K562 (cell line): Measurements from ENCODE around the gene PLA2G3. TPM values are rescaled to one million over a fixed set of nuclear protein-coding genes. Genes with fewer than 3 reads are reported as not detected.

Source experiments
- ATAC-seq: fragments of 200-7000 bp; cut with Tn5 transposase; 3 replicates; pipeline ENCODE4 v1.9.1; 2020; ENCODE audit warnings: moderate library complexity
- BruUV-seq: library from RNA; stranded (reverse); fragments of 400-500 nt; replicated peaks from 2 replicates; lab custom pipeline; 2021; lab: Mats Ljungman, UMichigan
- CTCF ChIA-PET: fragments of 300-600 bp; formaldehyde crosslinking; extraction: SDS; loops from one replicate; lab custom pipeline; 2021; ENCODE audit warnings: low intra/inter-chr PET ratio; lab: Yijun Ruan, JAX
- POLR2A ChIA-PET: fragments of 300-600, 350-650 bp; sonication (Branson Sonifier 250); formaldehyde crosslinking; extraction: SDS; loops from one replicate; lab custom pipeline; 2021; ENCODE audit warnings: antibody characterized with exemption, inconsistent platforms; lab: Yijun Ruan, JAX
- DNase-seq, 4 experiments: peaks; one replicate each; pipeline versions ENCODE4 v3.0.0 to v3.0.0-alpha.2; 2011 to 2018; ENCODE audit warnings: low spot score in 3 of 4, mixed read lengths in 3 of 4; ENCODE audit errors: extremely low read depth in 1 of 4
- FAIRE-seq: peaks from 2 replicates; lab custom pipeline; 2011; peaks lifted over from hg19 to GRCh38; lab: Jason Lieb, UNC
- H2AFZ ChIP-seq: 2 replicates; pipeline ENCODE4 v1.6.0; 2011; ENCODE audit warnings: low read depth, low read length, control low read depth, inconsistent platforms
- H3K27ac ChIP-seq: fragments of 200-600 bp; 3 replicates; pipeline ENCODE4 v1.8.0; 2011; ENCODE audit warnings: low read depth, mild to moderate bottlenecking, control low read depth, inconsistent platforms, low read length, moderate library complexity, mixed read lengths; ENCODE audit errors: extremely low read depth
- H3K27me3 ChIP-seq, 2 experiments: fragments of 300-600 bp in 1 of 2; 2 replicates in 1 of 2; 3 replicates in 1 of 2; pipeline versions ENCODE4 v1.6.0 to v1.8.0; 2011; ENCODE audit warnings: inconsistent platforms in 2 of 2, low read length in 2 of 2, mild to moderate bottlenecking in 1 of 2, mixed read lengths in 1 of 2, moderate library complexity in 1 of 2; ENCODE audit not compliant: control insufficient read depth in 2 of 2, insufficient read depth in 2 of 2
- H3K36me3 ChIP-seq: fragments of 300-600 bp; 3 replicates; pipeline ENCODE4 v1.8.0; 2011; ENCODE audit warnings: mild to moderate bottlenecking, low read length, inconsistent platforms; ENCODE audit not compliant: control insufficient read depth, insufficient read depth
- H3K4me1 ChIP-seq, 2 experiments: fragments of 200-600 bp in 1 of 2; replicated peaks in 1 of 2; 2 replicates in 1 of 2; 3 replicates in 1 of 2; pipeline versions ENCODE4 v1.5.1 to v1.8.0; 2011; ENCODE audit warnings: inconsistent platforms in 2 of 2, low read length in 2 of 2, mild to moderate bottlenecking in 1 of 2, mixed read lengths in 1 of 2, moderate library complexity in 1 of 2; ENCODE audit not compliant: control insufficient read depth in 2 of 2, insufficient read depth in 2 of 2
- H3K4me2 ChIP-seq: 2 replicates; pipeline ENCODE4 v1.6.1; 2011; ENCODE audit warnings: low read length, control low read depth, inconsistent platforms, mixed read lengths; ENCODE audit not compliant: insufficient read depth
- H3K4me3 ChIP-seq: fragments of 200-600 bp; sonication (generic), shearing (Covaris generic); 2 replicates; pipeline ENCODE4 v1.5.1; 2016; ENCODE audit warnings: control low read depth, inconsistent platforms
- H3K79me2 ChIP-seq: fragments of 200-600 bp; 3 replicates; pipeline ENCODE4 v1.8.0; 2011; ENCODE audit warnings: low read length, inconsistent platforms; ENCODE audit not compliant: control insufficient read depth, insufficient read depth
- H3K9ac ChIP-seq, 2 experiments: 2 replicates each; pipeline versions ENCODE4 v1.6.0 to v1.6.1; 2011; ENCODE audit warnings: low read depth in 2 of 2, low read length in 2 of 2, control low read depth in 1 of 2, inconsistent platforms in 1 of 2, mild to moderate bottlenecking in 1 of 2, mixed read lengths in 1 of 2; ENCODE audit not compliant: insufficient read depth in 1 of 2
- H3K9me1 ChIP-seq: one replicate; pipeline ENCODE4 v1.6.0; 2011; ENCODE audit warnings: inconsistent platforms, mild to moderate bottlenecking, low read length, moderate library complexity; ENCODE audit not compliant: control insufficient read depth, insufficient read depth
- H3K9me3 ChIP-seq: replicated peaks from 2 replicates; pipeline ENCODE4 v1.5.1; 2011; ENCODE audit warnings: low read depth, low read length, inconsistent platforms; ENCODE audit not compliant: control insufficient read depth, insufficient read depth
- H4K20me1 ChIP-seq: replicated peaks from 2 replicates; pipeline ENCODE4 v1.6.1; 2011; ENCODE audit warnings: low read length, inconsistent platforms, mixed read lengths; ENCODE audit not compliant: control insufficient read depth, insufficient read depth
- EP400 ChIP-seq: fragments of 450-650 bp; IDR thresholded peaks from 2 replicates; pipeline ENCODE4 v1.6.1; 2017; ENCODE audit warnings: antibody characterized with exemption, mild to moderate bottlenecking, moderate library complexity
- FIP1L1 ChIP-seq: fragments of 200-400 bp; formaldehyde crosslinking; IDR thresholded peaks from 2 replicates; pipeline ENCODE4 v1.6.1; 2018; ENCODE audit warnings: mild to moderate bottlenecking, low read depth, low read length; ENCODE audit not compliant: poor library complexity, severe bottlenecking
- GATA2 ChIP-seq: sonication (generic); formaldehyde crosslinking; IDR thresholded peaks from 2 replicates; pipeline ENCODE4 v1.4.0; 2020; ENCODE audit warnings: mild to moderate bottlenecking, missing genetic modification reagents
- NR2F6 ChIP-seq: fragments of 450-650 bp; formaldehyde crosslinking; IDR thresholded peaks from 2 replicates; pipeline ENCODE4 v1.4.0; 2020; ENCODE audit warnings: mild to moderate bottlenecking
- PHTF2 ChIP-seq: fragments of 250-450 bp; sonication (Bioruptor Pico); IDR thresholded peaks from 2 replicates; pipeline ENCODE4 v1.5.0; 2021; ENCODE audit warnings: mild to moderate bottlenecking
- RBM25 ChIP-seq: fragments of 200-400 bp; formaldehyde crosslinking; IDR thresholded peaks from 2 replicates; pipeline ENCODE4 v1.6.1; 2018; ENCODE audit warnings: low read length, low read depth, moderate library complexity; ENCODE audit not compliant: severe bottlenecking
- SREBF1 ChIP-seq: fragments of 150-350 bp; IDR thresholded peaks from 2 replicates; pipeline ENCODE4 v1.6.1; 2014; ENCODE audit warnings: antibody characterized with exemption, low read depth, low read length, borderline replicate concordance
- TAF9B ChIP-seq: fragments of 450-650 bp; IDR thresholded peaks from 2 replicates; pipeline ENCODE4 v1.6.1; 2018; ENCODE audit warnings: mild to moderate bottlenecking; ENCODE audit not compliant: partially characterized antibody
- WHSC1 ChIP-seq: IDR thresholded peaks from one replicate; pipeline ENCODE4 v1.6.1; 2012; ENCODE audit warnings: low read length, control low read depth, inconsistent platforms
- ZNF232 ChIP-seq: sonication (generic); formaldehyde crosslinking; IDR thresholded peaks from 2 replicates; pipeline ENCODE4 v1.8.0; 2022; ENCODE audit warnings: mild to moderate bottlenecking, missing genetic modification reagents
- ZNF766 ChIP-seq: fragments of 200-800 bp; sonication (Bioruptor generic); conservative IDR thresholded peaks from 2 replicates; pipeline ENCODE4 v1.6.1; 2016; ENCODE audit warnings: missing genetic modification characterization, missing compliant biosample characterization
- WGBS: fragments of 100-300 bp; shearing (Covaris generic); methylation state at CpG from one replicate; pipeline ENCODE4 v1.1.6; 2016; ENCODE audit warnings: low coverage, mixed read lengths; ENCODE audit not compliant: insufficient coverage; ENCODE audit errors: missing lambda C conversion rate; 5-methylcytosine and 5-hydroxymethylcytosine counted together
- in situ Hi-C: fragments of 300-500 bp; cut with MboI; formaldehyde crosslinking; loops from 4 replicates; pipeline ENCODE4 v1.15.0; 2018; ENCODE audit warnings: inconsistent platforms, mixed read lengths
- intact Hi-C: fragments of 100-400 bp; cut with micrococcal nuclease; formaldehyde crosslinking; loops from 2 replicates; pipeline ENCODE4 v1.14.2; 2022
- polyA plus RNA-seq, 8 experiments: library from polyadenylated mRNA; depleted of rRNA in 4 of 8; stranded (reverse) in 5 of 8; unstranded in 3 of 8; fragments of >200 nt; fragmentation: Nextera tagmentation in 2 of 8; fragmentation: Illumina TruSeq in 1 of 8; extraction: Ambion mirVana in 2 of 8; extraction: Trizol in 1 of 8; gene quantifications; 2 replicates each; pipeline versions ENCODE4 v1.2.1 to v1.2.3, GENCODE V29; 2011 to 2014; ENCODE audit warnings: inconsistent platforms in 1 of 8, missing spikeins in 1 of 8
- total RNA-seq, 7 experiments: library from RNA; depleted of rRNA in 6 of 7; stranded (reverse); fragments of >200 nt in 6 of 7; fragmentation: Illumina TruSeq in 2 of 7; extraction: Trizol in 2 of 7; gene quantifications; 2 replicates each; pipeline versions ENCODE4 v1.2.1 to v1.2.3, GENCODE V29; 2011 to 2021; ENCODE audit warnings: low replicate concordance in 1 of 7
- TF ChIP-seq, protein P1 (sequence below): fragments of 250-450 bp; sonication (Bioruptor Pico); IDR thresholded peaks from 2 replicates; pipeline ENCODE4 v1.4.0; 2020
- TF ChIP-seq, protein P2 (sequence below): fragments of 450-650 bp; IDR thresholded peaks from 2 replicates; pipeline ENCODE4 v1.7.1; 2018; ENCODE audit warnings: mild to moderate bottlenecking, low read depth; ENCODE audit not compliant: partially characterized antibody

The PLA2G3 gene
- total and polyA plus RNA-seq, 9 of the 15 experiments (the other 6 are each of a cell fraction or from before 2014, with no cell fraction given): 0.18 to 1.4 (median 0.64) TPM

DNA sequence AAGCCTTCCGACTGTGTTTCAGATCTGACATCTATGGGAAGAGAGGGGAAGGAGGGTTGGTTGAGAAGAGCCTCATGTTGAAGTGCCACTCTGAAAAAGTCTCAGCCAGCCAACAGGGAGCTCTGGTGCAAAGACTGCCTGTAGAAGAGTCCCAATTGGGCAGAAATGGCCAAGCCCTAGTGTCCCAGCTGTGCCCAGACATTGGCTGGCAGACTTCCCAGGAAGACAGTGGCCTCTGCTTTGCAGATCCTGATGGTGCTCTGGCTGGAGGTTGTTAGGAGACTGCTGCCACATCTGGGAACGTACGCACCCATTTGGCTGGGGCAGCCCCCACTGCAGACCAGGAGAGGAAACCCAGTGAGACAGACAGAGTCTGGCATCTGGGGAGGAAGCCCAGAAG, 3.2 kb upstream of the PLA2G3 start:
- no peak overlapping the region for H3K4me2 ChIP-seq
- H2AFZ ChIP-seq: no peak overlapping the region
- in situ Hi-C loops: loop anchor here (5.0 kb wide), 1 partner anchor 41 kb away; no protein-coding TSS in a partner anchor
- no peaks in the 10 kb centered on the region; a peak in 1 of 5 replicates for H3K27me3 ChIP-seq
- TF ChIP-seq NR2F6 (CRISPR knock-in tag) (no peak), TAF9B (no peak), EP400 (no peak), ZNF766 (CRISPR knock-in tag) (no peak), SREBF1 (no peak), RBM25 (no peak), FIP1L1 (no peak), PHTF2 (CRISPR knock-in tag) (no peak), ZNF232 (CRISPR knock-in tag) (no peak), GATA2 (CRISPR knock-in tag) (no peak), WHSC1 (no peak)
- TF ChIP-seq, protein P1, sequence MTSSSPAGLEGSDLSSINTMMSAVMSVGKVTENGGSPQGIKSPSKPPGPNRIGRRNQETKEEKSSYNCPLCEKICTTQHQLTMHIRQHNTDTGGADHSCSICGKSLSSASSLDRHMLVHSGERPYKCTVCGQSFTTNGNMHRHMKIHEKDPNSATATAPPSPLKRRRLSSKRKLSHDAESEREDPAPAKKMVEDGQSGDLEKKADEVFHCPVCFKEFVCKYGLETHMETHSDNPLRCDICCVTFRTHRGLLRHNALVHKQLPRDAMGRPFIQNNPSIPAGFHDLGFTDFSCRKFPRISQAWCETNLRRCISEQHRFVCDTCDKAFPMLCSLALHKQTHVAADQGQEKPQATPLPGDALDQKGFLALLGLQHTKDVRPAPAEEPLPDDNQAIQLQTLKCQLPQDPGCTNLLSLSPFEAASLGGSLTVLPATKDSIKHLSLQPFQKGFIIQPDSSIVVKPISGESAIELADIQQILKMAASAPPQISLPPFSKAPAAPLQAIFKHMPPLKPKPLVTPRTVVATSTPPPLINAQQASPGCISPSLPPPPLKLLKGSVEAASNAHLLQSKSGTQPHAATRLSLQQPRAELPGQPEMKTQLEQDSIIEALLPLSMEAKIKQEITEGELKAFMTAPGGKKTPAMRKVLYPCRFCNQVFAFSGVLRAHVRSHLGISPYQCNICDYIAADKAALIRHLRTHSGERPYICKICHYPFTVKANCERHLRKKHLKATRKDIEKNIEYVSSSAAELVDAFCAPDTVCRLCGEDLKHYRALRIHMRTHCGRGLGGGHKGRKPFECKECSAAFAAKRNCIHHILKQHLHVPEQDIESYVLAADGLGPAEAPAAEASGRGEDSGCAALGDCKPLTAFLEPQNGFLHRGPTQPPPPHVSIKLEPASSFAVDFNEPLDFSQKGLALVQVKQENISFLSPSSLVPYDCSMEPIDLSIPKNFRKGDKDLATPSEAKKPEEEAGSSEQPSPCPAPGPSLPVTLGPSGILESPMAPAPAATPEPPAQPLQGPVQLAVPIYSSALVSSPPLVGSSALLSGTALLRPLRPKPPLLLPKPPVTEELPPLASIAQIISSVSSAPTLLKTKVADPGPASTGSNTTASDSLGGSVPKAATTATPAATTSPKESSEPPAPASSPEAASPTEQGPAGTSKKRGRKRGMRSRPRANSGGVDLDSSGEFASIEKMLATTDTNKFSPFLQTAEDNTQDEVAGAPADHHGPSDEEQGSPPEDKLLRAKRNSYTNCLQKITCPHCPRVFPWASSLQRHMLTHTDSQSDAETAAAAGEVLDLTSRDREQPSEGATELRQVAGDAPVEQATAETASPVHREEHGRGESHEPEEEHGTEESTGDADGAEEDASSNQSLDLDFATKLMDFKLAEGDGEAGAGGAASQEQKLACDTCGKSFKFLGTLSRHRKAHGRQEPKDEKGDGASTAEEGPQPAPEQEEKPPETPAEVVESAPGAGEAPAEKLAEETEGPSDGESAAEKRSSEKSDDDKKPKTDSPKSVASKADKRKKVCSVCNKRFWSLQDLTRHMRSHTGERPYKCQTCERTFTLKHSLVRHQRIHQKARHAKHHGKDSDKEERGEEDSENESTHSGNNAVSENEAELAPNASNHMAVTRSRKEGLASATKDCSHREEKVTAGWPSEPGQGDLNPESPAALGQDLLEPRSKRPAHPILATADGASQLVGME (CRISPR knock-in tag): no peak
- TF ChIP-seq, protein P2, sequence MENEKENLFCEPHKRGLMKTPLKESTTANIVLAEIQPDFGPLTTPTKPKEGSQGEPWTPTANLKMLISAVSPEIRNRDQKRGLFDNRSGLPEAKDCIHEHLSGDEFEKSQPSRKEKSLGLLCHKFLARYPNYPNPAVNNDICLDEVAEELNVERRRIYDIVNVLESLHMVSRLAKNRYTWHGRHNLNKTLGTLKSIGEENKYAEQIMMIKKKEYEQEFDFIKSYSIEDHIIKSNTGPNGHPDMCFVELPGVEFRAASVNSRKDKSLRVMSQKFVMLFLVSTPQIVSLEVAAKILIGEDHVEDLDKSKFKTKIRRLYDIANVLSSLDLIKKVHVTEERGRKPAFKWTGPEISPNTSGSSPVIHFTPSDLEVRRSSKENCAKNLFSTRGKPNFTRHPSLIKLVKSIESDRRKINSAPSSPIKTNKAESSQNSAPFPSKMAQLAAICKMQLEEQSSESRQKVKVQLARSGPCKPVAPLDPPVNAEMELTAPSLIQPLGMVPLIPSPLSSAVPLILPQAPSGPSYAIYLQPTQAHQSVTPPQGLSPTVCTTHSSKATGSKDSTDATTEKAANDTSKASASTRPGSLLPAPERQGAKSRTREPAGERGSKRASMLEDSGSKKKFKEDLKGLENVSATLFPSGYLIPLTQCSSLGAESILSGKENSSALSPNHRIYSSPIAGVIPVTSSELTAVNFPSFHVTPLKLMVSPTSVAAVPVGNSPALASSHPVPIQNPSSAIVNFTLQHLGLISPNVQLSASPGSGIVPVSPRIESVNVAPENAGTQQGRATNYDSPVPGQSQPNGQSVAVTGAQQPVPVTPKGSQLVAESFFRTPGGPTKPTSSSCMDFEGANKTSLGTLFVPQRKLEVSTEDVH: no peak
- TF ChIP-seq, all 486 proteins: peak for 0
- no peaks in the 10 kb centered on the region for H3K79me2 ChIP-seq
- no peak for ATAC-seq
- no peaks in the 10 kb centered on the region for H3K9me3 ChIP-seq
- 35% methylated on average over 3 of the region's 3 CpGs for WGBS
- FAIRE-seq: no peak
- H4K20me1 ChIP-seq: no peaks in the 10 kb centered on the region
- no peak overlapping the region for H3K9ac ChIP-seq
- peaks cover 0 to 13% of the 10 kb centered on the region in 2 experiments; a peak in 3 of 5 replicates for H3K4me1 ChIP-seq
- no peak overlapping the region for H3K27ac ChIP-seq
- no peaks in the 10 kb centered on the region for H3K36me3 ChIP-seq
- ChIA-PET CTCF (no interaction called here), POLR2A (interaction anchor here (0.6 kb wide), 1 partner anchor 20 kb away, joined by 3 read pairs; no protein-coding TSS in a partner anchor)
- H3K9me1 ChIP-seq: no peaks in the 10 kb centered on the region
- no peak overlapping the region for H3K4me3 ChIP-seq
- no peak for DNase-seq
- intact Hi-C loops: no loop called here
- BruUV-seq: no TSS peak
